ENCODE data around the gene OLA1. TPM values are rescaled to one million over a fixed set of nuclear protein-coding genes. Genes with fewer than 3 reads are reported as not detected.

The OLA1 gene
- polyA plus RNA-seq, 1 donor from 2014 or later = 134 TPM

- Histone ChIP-seq H3K36me3 (ENCODE audit: insufficient read depth, low read length) (no peaks in the 10 kb centered on the region), H3K4me2 (ENCODE audit: low read length) (peak overlapping the region; percentile 71), H3K9ac (ENCODE audit: low read length) (peak overlapping the region; percentile 53), H3F3A (ENCODE audit: insufficient read depth, low read length, poor library complexity, severe bottlenecking) (no peaks in the 10 kb centered on the region), H3K9me3 (ENCODE audit: low read length) (no peaks in the 10 kb centered on the region), H3K27ac (ENCODE audit: low read length) (peak overlapping the region; percentile 16), H3K9me2 (ENCODE audit: insufficient read depth, low read length) (no peaks in the 10 kb centered on the region), H2AFZ (ENCODE audit: low read depth, low read length) (peak overlapping the region; percentile 24), H3K4me3 (ENCODE audit: low read length) (peak overlapping the region; percentile 99), H3K79me2 (replicated peaks; ENCODE audit: insufficient read depth, low read length) (peaks cover 31% of the 10 kb centered on the region), H3K27me3 (ENCODE audit: insufficient read depth, low read depth, low read length) (no peaks in the 10 kb centered on the region), H4K20me1 (ENCODE audit: insufficient read depth) (no peaks in the 10 kb centered on the region)
- TF ChIP-seq EP300 (conservative IDR thresholded peaks at IDR 0.05; ENCODE audit: poor library complexity, severe bottlenecking) (no peak), TAF1 (IDR thresholded peaks at IDR 0.05; ENCODE audit: low read depth) (no peak), POLR2AphosphoS5 (IDR thresholded peaks at IDR 0.05) (no peak)
These were observed 763 bp upstream of the OLA1 start for GRCh38 chr2:174248998-174249592.

DNA sequence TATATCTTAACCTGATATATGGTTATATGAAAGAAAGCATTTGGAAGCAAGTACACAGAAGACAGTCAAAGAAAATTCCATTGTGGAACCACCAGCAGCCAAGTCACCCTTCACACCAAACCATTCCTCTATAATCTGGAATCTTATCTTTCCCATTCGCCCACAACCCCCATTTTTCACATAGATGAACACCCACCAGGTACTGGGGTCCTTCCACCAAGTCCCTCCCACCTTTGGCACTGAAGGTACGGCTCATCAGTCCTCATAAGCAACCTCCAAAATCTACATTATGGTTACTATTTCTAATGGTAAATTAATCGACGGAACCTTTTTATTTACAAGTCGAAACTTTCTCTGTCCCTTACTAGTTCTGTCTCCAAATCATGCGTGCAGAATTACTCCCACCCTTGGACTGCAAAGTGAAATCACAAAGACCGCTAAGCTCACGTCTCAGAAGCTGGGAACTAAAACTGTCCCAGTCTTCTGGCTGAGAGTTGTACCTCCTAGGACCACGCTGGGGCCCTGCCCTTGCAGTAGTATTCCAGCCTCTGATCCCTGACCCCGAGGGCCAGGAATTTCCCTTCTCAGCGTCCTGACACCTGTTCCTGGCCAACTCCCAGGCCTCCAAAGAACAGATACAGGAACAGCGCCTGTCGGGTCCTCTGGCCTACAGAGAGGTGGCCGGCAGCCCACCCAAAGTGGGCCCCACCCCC is 702 bp downstream of the OLA1 start:
- TF ChIP-seq POLR2AphosphoS5 (IDR thresholded peaks at IDR 0.05) (no peak), MXI1 (conservative IDR thresholded peaks at IDR 0.05; ENCODE audit: poor library complexity, severe bottlenecking) (no peak), RAD21 (conservative IDR thresholded peaks at IDR 0.05) (no peak), TAF1 (IDR thresholded peaks at IDR 0.05; ENCODE audit: low read depth) (no peak), EP300 (conservative IDR thresholded peaks at IDR 0.05; ENCODE audit: poor library complexity, severe bottlenecking) (no peak), CTCF (IDR thresholded peaks at IDR 0.05; ENCODE audit: poor library complexity, severe bottlenecking) (no peak), SMC3 (conservative IDR thresholded peaks at IDR 0.05; ENCODE audit: poor library complexity) (no peak), EZH2 (IDR thresholded peaks at IDR 0.05; ENCODE audit: borderline replicate concordance, insufficient read depth, low read length, poor library complexity, severe bottlenecking) (no peak)
- TF ChIP-seq, protein P1, sequence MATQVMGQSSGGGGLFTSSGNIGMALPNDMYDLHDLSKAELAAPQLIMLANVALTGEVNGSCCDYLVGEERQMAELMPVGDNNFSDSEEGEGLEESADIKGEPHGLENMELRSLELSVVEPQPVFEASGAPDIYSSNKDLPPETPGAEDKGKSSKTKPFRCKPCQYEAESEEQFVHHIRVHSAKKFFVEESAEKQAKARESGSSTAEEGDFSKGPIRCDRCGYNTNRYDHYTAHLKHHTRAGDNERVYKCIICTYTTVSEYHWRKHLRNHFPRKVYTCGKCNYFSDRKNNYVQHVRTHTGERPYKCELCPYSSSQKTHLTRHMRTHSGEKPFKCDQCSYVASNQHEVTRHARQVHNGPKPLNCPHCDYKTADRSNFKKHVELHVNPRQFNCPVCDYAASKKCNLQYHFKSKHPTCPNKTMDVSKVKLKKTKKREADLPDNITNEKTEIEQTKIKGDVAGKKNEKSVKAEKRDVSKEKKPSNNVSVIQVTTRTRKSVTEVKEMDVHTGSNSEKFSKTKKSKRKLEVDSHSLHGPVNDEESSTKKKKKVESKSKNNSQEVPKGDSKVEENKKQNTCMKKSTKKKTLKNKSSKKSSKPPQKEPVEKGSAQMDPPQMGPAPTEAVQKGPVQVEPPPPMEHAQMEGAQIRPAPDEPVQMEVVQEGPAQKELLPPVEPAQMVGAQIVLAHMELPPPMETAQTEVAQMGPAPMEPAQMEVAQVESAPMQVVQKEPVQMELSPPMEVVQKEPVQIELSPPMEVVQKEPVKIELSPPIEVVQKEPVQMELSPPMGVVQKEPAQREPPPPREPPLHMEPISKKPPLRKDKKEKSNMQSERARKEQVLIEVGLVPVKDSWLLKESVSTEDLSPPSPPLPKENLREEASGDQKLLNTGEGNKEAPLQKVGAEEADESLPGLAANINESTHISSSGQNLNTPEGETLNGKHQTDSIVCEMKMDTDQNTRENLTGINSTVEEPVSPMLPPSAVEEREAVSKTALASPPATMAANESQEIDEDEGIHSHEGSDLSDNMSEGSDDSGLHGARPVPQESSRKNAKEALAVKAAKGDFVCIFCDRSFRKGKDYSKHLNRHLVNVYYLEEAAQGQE (IDR thresholded peaks at IDR 0.05; ENCODE audit: borderline replicate concordance) = no peak
- no peaks in the 10 kb centered on the region for H3K9me3 ChIP-seq (ENCODE audit: low read length)
- peak overlapping the region; percentile 87 for H2AFZ ChIP-seq (ENCODE audit: low read depth, low read length)
- no peaks in the 10 kb centered on the region for H3K36me3 ChIP-seq (ENCODE audit: insufficient read depth, low read length)
- H3K79me2 ChIP-seq (replicated peaks; ENCODE audit: insufficient read depth, low read length) = peaks cover 44% of the 10 kb centered on the region
- no peaks in the 10 kb centered on the region for H3K9me2 ChIP-seq (ENCODE audit: insufficient read depth, low read length)
- peak overlapping the region; percentile 94 for H3K4me2 ChIP-seq (ENCODE audit: low read length)
- H3K4me3 ChIP-seq (ENCODE audit: low read length) = peak overlapping the region; percentile 99
- no peaks in the 10 kb centered on the region for H3K27me3 ChIP-seq (ENCODE audit: insufficient read depth, low read depth, low read length)
- H3F3A ChIP-seq (ENCODE audit: insufficient read depth, low read length, poor library complexity, severe bottlenecking) = no peaks in the 10 kb centered on the region
- peak overlapping the region; percentile 87 for H3K9ac ChIP-seq (ENCODE audit: low read length)
- no peaks in the 10 kb centered on the region for H4K20me1 ChIP-seq (ENCODE audit: insufficient read depth)
- peak overlapping the region; percentile 79 for H3K27ac ChIP-seq (ENCODE audit: low read length)
